Dermis microvascular lymphatic vessel endothelial cell (primary cell): Measurements from ENCODE around the gene GRK5. TPM values are rescaled to one million over a fixed set of nuclear protein-coding genes. Genes with fewer than 3 reads are reported as not detected.

Experiments
- DNase-seq, 2 donors: peaks; one replicate each; pipeline versions ENCODE4 v3.0.0 to v3.0.0-alpha.2; 2010; ENCODE audit warnings: low read depth in 2 of 2
- total RNA-seq: library from RNA; depleted of rRNA; stranded (reverse); fragments of >200 nt; gene quantifications from 2 replicates; pipeline ENCODE4 v1.2.1, GENCODE V29; 2014

The GRK5 gene
- total RNA-seq, 1 donor from 2014 or later: 28.0 TPM

DNA sequence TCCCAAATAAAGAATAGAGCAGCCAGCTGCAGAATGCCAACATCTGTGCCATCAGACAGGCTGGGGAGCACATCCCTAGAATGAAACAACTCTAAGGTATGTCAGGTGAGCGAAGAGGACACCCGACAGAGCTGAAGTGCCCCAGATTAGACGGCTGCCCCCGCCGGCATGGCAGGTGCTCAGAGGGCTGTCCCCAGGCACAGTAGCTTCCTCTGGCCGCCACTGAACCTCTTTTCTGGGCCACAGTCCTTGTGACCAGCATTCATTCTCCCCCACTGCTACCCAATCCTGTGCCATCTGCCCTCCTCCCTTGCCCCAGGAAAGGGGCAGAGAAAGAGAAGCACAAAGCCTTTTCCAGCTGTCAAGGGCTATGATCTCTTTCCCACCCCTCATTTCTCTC lies 293.4 kb downstream of the GRK5 start:
- DNase-seq: no peak

DNA sequence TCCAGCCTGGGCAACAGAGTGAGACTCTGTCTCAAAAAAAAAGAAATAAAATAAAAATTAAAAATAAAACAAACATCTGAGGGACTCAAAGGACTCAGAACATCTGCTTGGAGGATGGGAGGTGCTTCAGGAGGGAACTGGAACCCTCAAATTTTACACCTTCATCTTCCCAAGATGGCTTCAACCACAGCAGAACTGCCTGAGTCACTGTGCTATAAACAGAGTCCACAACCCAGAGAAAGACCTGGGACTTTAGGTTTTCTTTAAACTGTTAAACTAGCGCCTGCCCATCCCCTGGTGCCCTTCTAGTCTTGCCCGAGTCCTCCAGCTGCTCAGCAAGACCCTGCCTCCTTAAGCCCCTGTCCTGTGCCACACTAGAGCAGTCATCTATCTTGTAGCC lies 294.3 kb downstream of the GRK5 start:
- no peak for DNase-seq

DNA sequence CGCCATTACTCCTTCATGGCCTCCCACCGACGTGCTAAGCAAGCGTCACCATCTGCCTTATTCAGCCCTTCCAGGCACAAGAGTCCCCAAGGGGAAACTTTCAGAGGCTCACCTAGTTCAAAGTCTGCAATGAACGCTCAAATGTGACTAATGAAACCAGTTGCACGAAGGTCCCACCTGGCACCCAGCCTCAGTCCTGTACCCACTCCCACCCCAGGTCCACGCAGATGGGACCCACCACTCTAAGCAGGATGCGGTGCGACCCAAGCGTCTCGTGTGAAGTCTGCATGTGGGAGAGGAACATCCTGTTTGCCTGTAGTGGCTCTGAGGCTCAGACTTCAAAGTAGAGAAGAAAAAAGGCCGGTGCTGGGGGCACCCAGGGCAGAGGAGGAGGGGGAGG lies 294.8 kb downstream of the GRK5 start:
- no peak for DNase-seq

DNA sequence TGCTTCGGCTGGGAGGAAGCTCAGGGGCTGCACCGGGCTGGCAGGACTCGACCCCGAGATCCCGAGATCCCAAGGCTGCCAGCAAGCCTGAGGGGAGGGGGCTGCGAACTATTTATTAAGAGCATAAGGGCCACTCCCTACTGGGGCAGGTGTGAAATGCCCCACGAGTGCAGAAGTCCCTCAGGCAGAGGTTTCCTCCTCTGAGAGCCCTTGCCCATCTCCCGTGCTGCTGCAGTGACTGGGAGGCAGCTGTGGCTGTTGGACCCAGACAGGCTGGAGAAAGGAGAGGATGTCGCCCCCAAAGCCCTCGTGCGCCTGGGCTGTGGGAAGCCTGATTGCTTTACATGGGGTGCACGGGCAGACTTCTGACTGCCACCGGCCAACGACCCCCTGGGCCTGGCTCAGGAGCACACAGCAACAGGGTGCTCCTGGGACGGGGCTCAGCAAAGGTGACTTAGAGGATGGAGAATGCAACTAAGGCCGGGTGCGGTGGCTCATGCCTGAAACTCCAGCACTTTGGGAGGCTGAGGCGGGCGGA lies 295.3 kb downstream of the GRK5 start:
- no peak for DNase-seq

DNA sequence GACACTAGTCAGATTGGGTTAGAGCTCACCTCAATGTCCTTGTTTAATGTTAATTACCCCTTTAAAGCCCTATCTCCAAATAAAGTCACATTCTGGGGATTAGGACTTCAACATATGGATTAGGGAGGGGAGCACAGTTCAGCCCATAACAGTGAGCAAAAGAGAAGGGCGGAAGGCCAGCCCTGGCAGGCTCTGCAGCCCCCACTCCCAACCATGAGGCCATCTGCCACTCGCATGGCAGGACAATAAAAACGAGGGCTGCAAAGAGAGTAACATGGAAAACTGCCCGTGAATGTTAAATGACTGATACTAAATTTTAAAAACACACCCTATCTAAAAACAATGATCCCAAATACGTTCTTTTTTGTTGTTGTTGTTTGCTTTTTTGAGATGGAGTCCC lies 296.4 kb downstream of the GRK5 start:
- DNase-seq: no peak

DNA sequence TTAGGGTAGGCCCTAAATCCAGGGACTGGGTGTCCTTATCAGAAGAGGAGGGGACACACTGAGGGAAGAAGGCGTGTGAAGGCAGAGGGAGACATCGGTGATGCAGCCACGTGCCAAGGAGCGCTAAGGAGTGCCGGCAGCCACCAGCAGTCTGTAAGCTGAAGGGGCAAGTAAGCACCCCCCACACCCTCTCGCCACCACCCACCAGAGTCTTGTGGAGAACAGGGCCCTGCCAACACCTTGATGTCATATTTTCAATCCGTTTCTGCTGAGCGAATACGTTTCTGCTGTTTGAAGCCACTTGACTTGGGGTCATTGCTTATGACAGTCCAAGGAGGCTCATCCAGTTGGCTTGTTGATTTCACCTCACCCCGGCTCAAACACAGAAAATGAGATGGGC lies 297.3 kb downstream of the GRK5 start:
- DNase-seq: no peak

DNA sequence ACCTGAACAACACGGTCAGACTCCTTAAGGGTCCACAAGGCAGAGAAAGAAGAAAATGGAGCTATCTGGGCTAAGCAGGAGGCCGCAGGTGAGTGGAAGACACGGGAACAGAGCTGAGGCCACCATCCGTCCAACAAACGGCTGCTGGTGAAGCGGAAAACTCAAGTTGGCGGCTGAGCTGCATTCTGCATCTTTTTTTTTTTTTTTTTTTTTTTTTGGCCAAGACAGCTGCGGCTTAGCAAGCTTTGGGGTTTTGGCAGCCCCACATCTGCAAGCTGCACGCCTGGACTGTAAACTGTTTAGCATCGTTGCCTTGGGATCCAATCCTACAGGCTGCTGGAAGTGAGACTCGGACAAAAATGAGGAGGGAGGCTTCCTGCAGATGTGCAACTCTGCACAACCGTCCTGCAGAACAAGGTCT lies 297.8 kb downstream of the GRK5 start:
- DNase-seq: no peak

Other genes with a start within 250 kb of the GRK5 start
- 0.13 and 0.76 TPM in 2 replicates for gene NANOS1, start 177.9 kb upstream of the GRK5 start, total RNA-seq
- 69.6 and 95.7 TPM in 2 replicates for gene EIF3A, start 126.8 kb upstream of the GRK5 start, total RNA-seq
- 49.6 and 70.7 TPM in 2 replicates for gene DENND10, start 103.5 kb upstream of the GRK5 start, total RNA-seq
- 9.4 and 11.8 TPM in 2 replicates for gene SFXN4, start 41.9 kb upstream of the GRK5 start, total RNA-seq
- 160 and 235 TPM in 2 replicates for gene PRDX3, start 28.8 kb upstream of the GRK5 start, total RNA-seq